BE2C (cell line): ENCODE measurements around the gene ITPRID1.

Experiments
- DNase-seq: peaks from one replicate; pipeline ENCODE4 v3.0.0-alpha.2; 2020
- H3K27me3 ChIP-seq: fragments of 250-450 bp; sonication (Bioruptor Pico); 2 replicates; pipeline ENCODE4 v1.5.1; 2020; ENCODE audit warnings: mild to moderate bottlenecking
- H3K36me3 ChIP-seq: fragments of 250-450 bp; sonication (Bioruptor Pico); 2 replicates; pipeline ENCODE4 v1.5.1; 2020; ENCODE audit warnings: mild to moderate bottlenecking
- H3K4me1 ChIP-seq: fragments of 250-450 bp; sonication (Bioruptor Pico); 2 replicates; pipeline ENCODE4 v1.5.1; 2020
- H3K4me3 ChIP-seq: 2 replicates; pipeline ENCODE4 v1.5.1; 2011; ENCODE audit warnings: low read depth, low read length
- H3K9me3 ChIP-seq: fragments of 250-450 bp; sonication (Bioruptor Pico); 2 replicates; pipeline ENCODE4 v1.5.1; 2020
- CTCF ChIP-seq: IDR thresholded peaks from 2 replicates; pipeline ENCODE4 v1.5.1; 2012; ENCODE audit warnings: mild to moderate bottlenecking, low read depth, low read length

The ITPRID1 gene

GRCh38 chr7:31663072-31663471 is 149.2 kb downstream of the ITPRID1 start:
- no peaks in the 10 kb centered on the region for H3K36me3 ChIP-seq
- no peak for DNase-seq
- H3K27me3 ChIP-seq = no peaks in the 10 kb centered on the region; the same call in 1 of the 2 replicates
- H3K4me1 ChIP-seq = no peaks in the 10 kb centered on the region
- no peak for TF ChIP-seq CTCF
- H3K4me3 ChIP-seq = no peak overlapping the region
- no peaks in the 10 kb centered on the region for H3K9me3 ChIP-seq

- no peaks in the 10 kb centered on the region; the same call in 1 of the 2 replicates for H3K27me3 ChIP-seq
- DNase-seq = no peak
- no peak overlapping the region for H3K4me3 ChIP-seq
- TF ChIP-seq CTCF = no peak
- H3K36me3 ChIP-seq = no peaks in the 10 kb centered on the region
- no peaks in the 10 kb centered on the region for H3K9me3 ChIP-seq
- no peaks in the 10 kb centered on the region for H3K4me1 ChIP-seq
Measured at GRCh38 chr7:31664890-31665289, 151.0 kb downstream of the ITPRID1 start.

GRCh38 chr7:31665546-31665945 is 151.7 kb downstream of the ITPRID1 start:
- no peak for DNase-seq
- TF ChIP-seq CTCF = no peak
- Histone ChIP-seq H3K27me3 (no peaks in the 10 kb centered on the region; the same call in 1 of the 2 replicates), H3K4me1 (no peaks in the 10 kb centered on the region), H3K4me3 (no peak overlapping the region), H3K9me3 (no peaks in the 10 kb centered on the region), H3K36me3 (no peaks in the 10 kb centered on the region)

GRCh38 chr7:31669461-31669860 is 155.6 kb downstream of the ITPRID1 start:
- Histone ChIP-seq H3K4me3 (no peak overlapping the region), H3K4me1 (no peaks in the 10 kb centered on the region), H3K27me3 (no peaks in the 10 kb centered on the region; the same call in 1 of the 2 replicates), H3K36me3 (no peaks in the 10 kb centered on the region), H3K9me3 (no peaks in the 10 kb centered on the region)
- no peak for DNase-seq
- no peak for TF ChIP-seq CTCF

GRCh38 chr7:31679574-31680305 is 165.8 kb downstream of the ITPRID1 start:
- no peak for DNase-seq
- TF ChIP-seq CTCF = no peak
- H3K27me3 ChIP-seq = no peaks in the 10 kb centered on the region
- H3K4me3 ChIP-seq = no peak overlapping the region
- H3K9me3 ChIP-seq = no peaks in the 10 kb centered on the region
- no peaks in the 10 kb centered on the region for H3K36me3 ChIP-seq
- no peaks in the 10 kb centered on the region for H3K4me1 ChIP-seq

GRCh38 chr7:31683445-31684225 is 169.7 kb downstream of the ITPRID1 start:
- Histone ChIP-seq H3K4me1 (no peaks in the 10 kb centered on the region), H3K36me3 (no peaks in the 10 kb centered on the region), H3K27me3 (no peaks in the 10 kb centered on the region), H3K9me3 (no peaks in the 10 kb centered on the region), H3K4me3 (no peak overlapping the region)
- TF ChIP-seq CTCF = no peak
- no peak for DNase-seq
